Fibroblast of skin of right quadriceps (primary cell): ENCODE results near the gene SH3RF3.

Source experiments
- DNase-seq: peaks from one replicate; pipeline ENCODE4 v3.0.0-alpha.2; 2013

SH3RF3 gene

GRCh38 chr2:109486711-109487535 lies 357.9 kb downstream of the SH3RF3 start:
- DNase-seq, result peak; percentile 89

GRCh38 chr2:109487536-109487869 lies 358.5 kb downstream of the SH3RF3 start:
- DNase-seq, result no peak

- DNase-seq, result no peak
These were observed 359.1 kb downstream of the SH3RF3 start for GRCh38 chr2:109487871-109488655.

- DNase-seq, result no peak
These were observed 360.3 kb downstream of the SH3RF3 start for GRCh38 chr2:109489296-109489695.

- DNase-seq, result no peak
These were observed 364.4 kb downstream of the SH3RF3 start for GRCh38 chr2:109493176-109493935.

GRCh38 chr2:109494351-109494750 lies 365.3 kb downstream of the SH3RF3 start:
- DNase-seq, result no peak

GRCh38 chr2:109497463-109497862 lies 368.5 kb downstream of the SH3RF3 start:
- DNase-seq, result peak; percentile 86

- DNase-seq, result no peak
These were observed 369.2 kb downstream of the SH3RF3 start for GRCh38 chr2:109497911-109498870.

- no peak for DNase-seq
These were observed 369.9 kb downstream of the SH3RF3 start for GRCh38 chr2:109498906-109499305.

- no peak for DNase-seq
These were observed 370.6 kb downstream of the SH3RF3 start for GRCh38 chr2:109499566-109499965.

GRCh38 chr2:109500910-109501309 lies 371.9 kb downstream of the SH3RF3 start:
- DNase-seq, result no peak

GRCh38 chr2:109501461-109501860 lies 372.5 kb downstream of the SH3RF3 start:
- DNase-seq, result no peak

- DNase-seq, result no peak
These were observed 374.2 kb downstream of the SH3RF3 start for GRCh38 chr2:109503191-109503590.

GRCh38 chr2:109507217-109507616 lies 378.2 kb downstream of the SH3RF3 start:
- no peak for DNase-seq

GRCh38 chr2:109507828-109508227 lies 378.8 kb downstream of the SH3RF3 start:
- no peak for DNase-seq

GRCh38 chr2:109508556-109508955 lies 379.6 kb downstream of the SH3RF3 start:
- DNase-seq, result no peak

GRCh38 chr2:109510136-109511028 lies 381.4 kb downstream of the SH3RF3 start:
- DNase-seq, result peak; percentile 65

GRCh38 chr2:109511168-109511567 lies 382.2 kb downstream of the SH3RF3 start:
- no peak for DNase-seq

- no peak for DNase-seq
These were observed 383.1 kb downstream of the SH3RF3 start for GRCh38 chr2:109512076-109512475.

- DNase-seq, result no peak
These were observed 384.2 kb downstream of the SH3RF3 start for GRCh38 chr2:109513230-109513629.
